ENCODE data around the gene IKZF2.

Gene IKZF2

GRCh38 chr2:213085538-213085937 lies 65.9 kb downstream of the IKZF2 start:
- no peak overlapping the region for H3K4me2 ChIP-seq (ENCODE audit: low read depth, low read length, poor library complexity, severe bottlenecking)
- peaks cover 81% of the 10 kb centered on the region for H3K36me3 ChIP-seq (ENCODE audit: insufficient read depth, low read length)
- TF ChIP-seq EZH2phosphoT487 (IDR thresholded peaks at IDR 0.05; ENCODE audit: borderline replicate concordance) (no peak), CTCF (conservative IDR thresholded peaks at IDR 0.05; ENCODE audit: low read length) (no peak)

GRCh38 chr2:213084261-213084660 lies 67.2 kb downstream of the IKZF2 start:
- Histone ChIP-seq H3K36me3 (ENCODE audit: insufficient read depth, low read length) (peaks cover 78% of the 10 kb centered on the region), H3K4me1 (ENCODE audit: insufficient read depth, low read length, poor library complexity, severe bottlenecking) (peaks cover 70% of the 10 kb centered on the region), H3K79me2 (ENCODE audit: insufficient read depth, low read length) (peaks cover 97% of the 10 kb centered on the region), H4K20me1 (ENCODE audit: insufficient read depth, low read length, poor library complexity, severe bottlenecking) (peaks cover 94% of the 10 kb centered on the region), H3K9ac (ENCODE audit: low read depth, low read length, poor library complexity, severe bottlenecking) (no peak overlapping the region), H2AFZ (ENCODE audit: low read length) (no peak overlapping the region), H3F3A (ENCODE audit: low read depth) (peaks cover 20% of the 10 kb centered on the region), H3K27me3 (ENCODE audit: insufficient read depth, low read length, poor library complexity, severe bottlenecking) (no peaks in the 10 kb centered on the region), H3K9me3 (ENCODE audit: insufficient read depth, low read depth, low read length) (no peaks in the 10 kb centered on the region), H3K9me2 (replicated peaks; ENCODE audit: low read depth, low read length) (no peaks in the 10 kb centered on the region), H3K4me2 (ENCODE audit: low read depth, low read length, poor library complexity, severe bottlenecking) (no peak overlapping the region), H3K4me3 (ENCODE audit: low read length, poor library complexity, severe bottlenecking) (no peak overlapping the region)
- TF ChIP-seq CTCF (conservative IDR thresholded peaks at IDR 0.05; ENCODE audit: low read length): no peak
- TF ChIP-seq EZH2phosphoT487 (IDR thresholded peaks at IDR 0.05; ENCODE audit: borderline replicate concordance): no peak

More at GRCh38 chr2:213085538-213085937, 65.9 kb downstream of the IKZF2 start:
- Histone ChIP-seq H3K9me3 (ENCODE audit: insufficient read depth, low read depth, low read length) (no peaks in the 10 kb centered on the region), H3K9ac (ENCODE audit: low read depth, low read length, poor library complexity, severe bottlenecking) (no peak overlapping the region), H3K79me2 (ENCODE audit: insufficient read depth, low read length) (peaks cover 97% of the 10 kb centered on the region), H3K9me2 (replicated peaks; ENCODE audit: low read depth, low read length) (no peaks in the 10 kb centered on the region), H2AFZ (ENCODE audit: low read length) (no peak overlapping the region), H3F3A (ENCODE audit: low read depth) (peaks cover 17% of the 10 kb centered on the region), H3K4me3 (ENCODE audit: low read length, poor library complexity, severe bottlenecking) (no peak overlapping the region), H4K20me1 (ENCODE audit: insufficient read depth, low read length, poor library complexity, severe bottlenecking) (peaks cover 94% of the 10 kb centered on the region), H3K4me1 (ENCODE audit: insufficient read depth, low read length, poor library complexity, severe bottlenecking) (peaks cover 70% of the 10 kb centered on the region), H3K27me3 (ENCODE audit: insufficient read depth, low read length, poor library complexity, severe bottlenecking) (no peaks in the 10 kb centered on the region)

- H3K9ac ChIP-seq (ENCODE audit: low read depth, low read length, poor library complexity, severe bottlenecking): no peak overlapping the region
- no peaks in the 10 kb centered on the region for H3K9me3 ChIP-seq (ENCODE audit: insufficient read depth, low read depth, low read length)
- peaks cover 80% of the 10 kb centered on the region for H3K36me3 ChIP-seq (ENCODE audit: insufficient read depth, low read length)
- TF ChIP-seq EZH2phosphoT487 (IDR thresholded peaks at IDR 0.05; ENCODE audit: borderline replicate concordance) (no peak), CTCF (conservative IDR thresholded peaks at IDR 0.05; ENCODE audit: low read length) (no peak)
- peaks cover 99% of the 10 kb centered on the region for H4K20me1 ChIP-seq (ENCODE audit: insufficient read depth, low read length, poor library complexity, severe bottlenecking)
- H3K4me3 ChIP-seq (ENCODE audit: low read length, poor library complexity, severe bottlenecking): no peak overlapping the region
- H3F3A ChIP-seq (ENCODE audit: low read depth): peaks cover 13% of the 10 kb centered on the region; the same call in 1 of the 2 replicates
- H3K4me2 ChIP-seq (ENCODE audit: low read depth, low read length, poor library complexity, severe bottlenecking): no peak overlapping the region
- no peak overlapping the region for H2AFZ ChIP-seq (ENCODE audit: low read length)
- H3K9me2 ChIP-seq (replicated peaks; ENCODE audit: low read depth, low read length): no peaks in the 10 kb centered on the region
- peaks cover 60% of the 10 kb centered on the region for H3K4me1 ChIP-seq (ENCODE audit: insufficient read depth, low read length, poor library complexity, severe bottlenecking)
- H3K27me3 ChIP-seq (ENCODE audit: insufficient read depth, low read length, poor library complexity, severe bottlenecking): no peaks in the 10 kb centered on the region
- peaks cover 100% of the 10 kb centered on the region for H3K79me2 ChIP-seq (ENCODE audit: insufficient read depth, low read length)
Observed at GRCh38 chr2:213080969-213081617, 70.3 kb downstream of the IKZF2 start.
